Stimulated activated CD4-positive, alpha-beta T cell treated with anti-CD3 and anti-CD28 coated beads, Interleukin-12 subunit alpha, Interleukin-12 subunit beta, amount 100 ng/mL, for 4 hours (primary cell): ENCODE measurements around the gene SAMD4A.
A peak's percentile ranks its signal among the peaks of the same experiment; 100 is the strongest.
"Not testable (repeated sequence)": the region's sequence is repeated elsewhere in the genome, so short reads cannot be mapped to it uniquely, and the experiment has no call there.

Experiments
- DNase-seq: peaks from one replicate; pipeline ENCODE4 v3.0.0-alpha.2; 2020

The SAMD4A gene

DNA sequence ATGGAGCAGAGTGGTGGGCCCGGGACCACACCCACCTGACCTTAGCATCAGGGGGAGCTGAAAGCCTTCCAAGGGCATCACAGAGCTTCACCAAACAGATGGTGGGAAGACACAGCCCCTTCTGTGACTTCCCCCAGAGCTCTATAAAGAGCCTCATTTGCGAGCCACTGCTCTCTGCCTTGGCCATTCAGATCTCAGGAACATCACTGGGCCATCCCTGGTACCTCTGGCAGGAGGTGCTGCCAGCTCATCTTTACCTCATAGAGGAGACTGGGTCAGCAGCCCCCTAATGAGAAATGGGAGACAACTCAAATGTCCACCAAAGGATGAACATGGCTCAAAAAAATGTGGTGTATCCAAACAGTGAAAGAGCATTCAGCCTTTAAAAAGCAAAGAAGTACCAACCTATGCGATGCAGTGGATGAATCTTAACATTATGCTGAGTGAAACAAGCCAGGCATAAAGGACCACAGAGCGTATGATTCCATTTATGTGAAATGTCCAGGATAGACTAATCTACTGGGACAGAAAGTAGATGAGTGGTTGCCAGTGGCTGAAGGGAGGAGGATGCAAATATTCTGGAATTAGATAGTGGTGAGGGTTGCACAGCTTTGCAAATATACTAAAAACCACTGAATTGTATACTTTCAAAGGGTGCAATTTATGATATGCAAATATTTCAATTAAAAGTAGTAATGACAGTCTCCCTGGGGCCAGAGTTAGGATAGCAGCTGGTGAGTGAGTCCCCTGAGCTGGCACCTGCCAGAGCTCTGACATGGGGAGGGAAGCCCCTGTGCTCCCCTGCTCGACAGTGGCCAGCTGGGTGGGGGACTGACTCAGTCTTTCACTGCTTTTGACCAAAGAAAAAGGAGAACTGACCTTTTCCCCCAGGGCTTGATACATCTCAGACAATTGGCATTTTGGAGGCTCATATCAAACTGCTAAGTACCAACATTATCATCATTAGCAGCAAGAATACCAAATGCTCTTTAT is 219.1 kb downstream of the SAMD4A start:
- DNase-seq: no peak

DNA sequence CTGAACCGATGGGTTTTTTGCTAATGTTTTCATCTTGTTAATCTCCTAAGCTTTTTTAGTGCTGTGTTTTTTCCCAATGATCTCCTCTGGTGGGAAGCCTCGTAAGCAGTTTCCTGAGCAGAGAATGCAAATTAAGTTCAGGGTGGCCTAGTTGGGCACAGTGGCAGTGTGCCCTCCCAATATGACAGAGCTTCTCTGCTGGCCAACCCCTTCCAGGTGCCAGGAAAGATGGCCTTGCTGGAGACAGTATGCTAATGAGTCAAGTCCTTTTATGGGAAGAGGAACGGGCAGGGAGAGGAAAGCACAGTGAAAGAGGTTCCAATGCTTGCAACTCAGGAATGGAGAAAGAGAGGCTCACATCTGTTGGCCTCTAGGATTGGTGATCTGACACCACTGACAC is 219.9 kb downstream of the SAMD4A start:
- DNase-seq: no peak

DNA sequence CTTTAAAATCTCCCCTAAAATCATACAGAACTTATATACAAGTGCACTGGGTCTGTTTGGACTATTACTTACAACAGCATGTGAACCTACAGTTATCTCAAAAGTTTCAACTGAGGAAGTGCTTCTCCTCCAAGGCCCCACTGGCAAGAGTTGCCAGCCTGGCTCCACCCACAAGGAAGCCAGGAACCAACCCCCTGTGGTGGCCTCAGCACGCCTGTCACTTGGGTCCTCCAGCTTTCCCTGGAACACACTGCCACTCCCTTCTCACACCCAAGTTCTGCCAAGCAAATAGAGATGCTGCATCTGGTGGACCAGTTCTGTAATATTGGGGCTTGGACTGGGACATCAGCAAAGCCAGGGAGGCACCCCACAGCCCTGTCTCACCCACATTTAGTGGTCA is 220.3 kb downstream of the SAMD4A start:
- DNase-seq: no peak

DNA sequence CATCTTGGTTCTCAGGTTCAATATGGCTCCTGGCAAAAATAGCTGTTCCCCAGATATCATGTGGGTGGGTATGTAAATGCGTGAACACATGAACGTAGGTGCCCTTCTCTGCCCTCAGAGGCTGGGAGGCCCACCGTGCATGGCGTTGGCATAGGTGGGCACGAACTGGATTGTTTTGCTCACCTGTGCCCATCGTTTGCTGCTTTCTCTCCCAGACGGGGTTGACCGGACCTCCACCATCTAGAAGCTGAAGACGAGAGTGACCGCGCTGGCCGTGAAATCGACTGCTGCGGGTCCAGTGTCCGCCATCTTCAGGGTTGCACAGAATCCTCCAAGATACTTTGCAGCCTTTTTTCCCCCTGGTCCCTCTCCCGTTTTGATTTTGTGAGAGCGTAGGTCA is 221.8 kb downstream of the SAMD4A start:
- no peak for DNase-seq

DNA sequence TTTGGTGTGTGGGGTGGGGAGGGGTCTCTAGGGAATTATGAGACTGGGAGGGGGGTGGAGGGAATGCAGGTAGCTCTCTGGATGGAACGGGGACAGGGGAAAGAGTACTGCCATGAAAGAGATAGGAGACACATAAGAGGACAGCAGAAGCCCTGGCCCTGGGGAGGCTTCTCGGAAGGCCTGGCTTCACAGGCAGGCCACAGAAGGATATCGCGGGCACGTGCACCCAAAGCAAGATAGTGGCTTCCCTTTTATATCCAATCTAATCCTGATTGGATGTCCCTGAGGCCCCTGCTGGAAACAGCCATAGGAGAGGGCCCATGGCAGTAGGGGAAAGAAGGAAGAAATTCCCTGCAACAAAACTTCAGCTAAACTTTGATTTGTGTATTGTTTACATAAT is 222.2 kb downstream of the SAMD4A start:
- DNase-seq: no peak

DNA sequence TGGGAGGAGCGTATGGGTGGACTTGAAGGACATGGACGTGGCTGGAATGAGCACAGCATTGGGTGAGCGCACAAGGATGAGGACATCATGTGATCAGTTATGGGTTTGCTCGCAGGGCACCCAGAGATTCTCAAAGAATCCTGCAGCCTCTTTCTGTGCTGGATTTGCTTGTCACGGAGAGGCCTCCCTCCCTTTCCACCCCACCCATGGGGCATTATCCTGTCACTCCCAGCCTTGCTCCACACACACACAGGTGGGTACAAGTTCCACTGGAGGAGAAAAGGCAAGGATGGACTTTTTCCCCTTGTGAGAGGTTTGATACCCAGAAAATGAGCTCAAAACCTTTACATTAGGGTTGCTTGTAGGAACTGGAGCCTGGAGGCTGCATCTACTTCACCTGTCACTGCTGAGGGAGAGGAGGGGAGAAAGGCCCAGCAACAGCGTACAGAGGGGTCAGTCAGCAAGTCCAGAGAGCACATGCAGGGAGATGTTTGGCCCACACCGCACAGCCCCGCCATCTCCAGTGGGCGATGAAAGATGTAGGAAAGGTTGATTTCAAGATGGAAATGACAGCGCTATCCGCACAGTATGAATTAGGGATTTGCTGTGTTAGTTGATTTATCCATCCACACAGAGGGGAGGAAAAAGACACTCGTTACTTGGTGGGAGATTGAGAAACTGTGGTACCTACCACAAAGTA is 223.0 kb downstream of the SAMD4A start:
- no peak for DNase-seq

DNA sequence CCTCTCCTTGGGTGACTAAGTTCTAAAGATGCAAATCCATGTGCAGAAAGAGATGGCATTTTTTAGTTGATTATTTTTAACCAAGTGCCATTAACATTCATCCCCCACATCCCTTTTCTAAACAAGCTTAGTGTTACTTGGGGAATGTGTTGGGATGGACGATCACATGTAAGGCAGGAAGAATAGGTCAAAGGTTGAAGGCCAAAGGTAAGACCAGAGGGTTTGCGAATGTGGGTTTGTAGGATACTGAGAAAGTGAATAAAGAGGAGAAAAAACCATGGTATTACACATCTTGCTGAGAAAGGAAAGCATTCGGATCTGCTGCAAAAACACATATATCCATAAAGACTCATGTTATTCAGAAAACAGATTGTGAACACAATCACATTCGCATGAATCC is 224.1 kb downstream of the SAMD4A start:
- no peak for DNase-seq

DNA sequence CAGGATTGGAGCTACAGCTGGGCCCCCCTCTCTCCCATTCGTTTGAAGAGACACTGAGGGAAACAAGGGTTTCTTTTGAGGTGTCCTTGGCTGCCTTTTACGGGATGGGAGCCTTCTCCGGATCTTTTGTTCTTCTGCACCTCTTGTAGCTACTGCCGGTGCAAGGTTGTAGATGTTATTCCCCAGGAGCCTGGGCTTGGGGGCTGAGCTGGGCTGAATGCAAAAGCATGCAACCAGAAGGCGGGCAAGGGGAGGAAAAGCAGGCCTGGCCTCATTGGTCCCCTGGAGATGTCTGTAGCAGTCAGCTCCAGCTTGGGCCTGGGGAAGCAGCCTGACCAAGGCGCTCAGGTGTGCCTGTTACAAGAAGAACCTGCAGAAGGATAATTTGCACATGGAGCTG is 225.4 kb downstream of the SAMD4A start:
- DNase-seq: no peak

DNA sequence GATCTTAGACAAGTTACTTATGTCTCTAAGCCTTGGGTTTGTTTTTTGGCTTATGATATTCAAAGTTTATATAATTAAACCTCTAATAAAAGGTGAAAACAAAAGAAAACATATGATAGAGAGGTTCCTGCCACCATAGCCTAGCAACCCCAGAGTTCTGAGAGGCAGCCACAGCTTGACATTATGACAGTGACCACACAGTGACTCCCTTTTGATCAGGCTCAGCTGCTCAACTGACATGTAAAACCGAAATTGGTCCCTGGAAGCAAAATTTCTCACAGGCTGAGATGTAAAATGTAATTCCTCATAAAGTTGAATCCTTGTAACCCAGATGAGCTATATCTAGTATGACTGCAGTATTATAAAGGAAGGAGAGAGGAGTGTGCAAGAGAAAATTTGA is 227.2 kb downstream of the SAMD4A start:
- DNase-seq: no peak

DNA sequence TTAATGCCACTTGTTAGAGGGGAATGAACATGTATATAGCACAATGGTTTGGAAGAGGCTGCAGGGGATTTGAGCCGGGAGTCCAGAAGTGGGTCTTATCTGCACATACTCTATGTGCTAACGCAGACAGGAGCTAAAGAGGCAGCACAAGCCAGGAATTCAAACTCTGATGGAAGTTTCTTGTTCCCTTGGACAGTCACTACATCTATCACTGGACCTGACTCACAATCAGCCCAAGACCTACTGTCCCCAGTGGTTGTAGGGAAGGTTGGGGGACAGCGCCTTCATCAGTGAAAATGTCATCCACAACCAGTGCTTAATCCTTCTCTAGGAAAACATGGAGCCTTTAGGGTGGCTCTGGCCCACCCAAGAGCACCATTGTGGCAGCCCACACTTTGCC is 227.9 kb downstream of the SAMD4A start:
- DNase-seq: no peak

DNA sequence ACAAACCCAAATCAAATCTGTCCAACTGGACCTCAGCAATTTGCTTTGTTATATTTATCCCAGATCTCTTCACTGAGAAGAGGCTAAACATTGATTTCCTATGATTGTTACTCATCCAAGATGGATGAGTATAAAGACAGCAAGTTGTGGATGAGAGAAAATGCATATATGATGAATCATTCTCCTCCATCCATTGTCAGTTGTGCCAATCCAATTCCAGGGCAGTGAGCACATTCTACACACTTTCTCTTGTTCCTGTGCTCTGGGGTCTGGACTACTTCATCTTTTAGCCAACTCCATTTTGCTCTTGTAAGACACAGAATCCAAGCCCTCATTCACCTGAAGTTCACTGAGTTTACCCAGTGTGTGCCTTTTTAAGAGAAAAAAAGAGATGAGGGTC is 230.0 kb downstream of the SAMD4A start:
- DNase-seq: no peak

DNA sequence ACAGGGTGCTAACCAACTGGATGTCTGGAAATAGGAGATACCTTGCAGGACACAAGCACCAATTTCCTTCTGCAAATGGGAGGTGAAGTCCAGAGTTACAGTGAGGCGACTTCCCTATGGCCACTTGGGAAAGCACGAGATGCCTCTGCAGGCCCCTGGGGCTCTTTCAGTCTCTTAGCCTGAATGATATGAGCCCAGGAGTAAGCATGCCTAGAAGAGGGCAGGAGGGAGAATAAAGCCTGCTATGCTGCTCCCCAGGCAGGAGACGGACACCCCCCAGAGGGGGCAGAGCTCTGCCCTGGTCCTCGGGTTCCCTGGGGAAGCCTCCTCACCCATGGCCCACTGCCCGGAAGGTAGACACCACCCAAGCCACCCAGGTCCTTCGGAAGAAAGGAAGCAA is 230.6 kb downstream of the SAMD4A start:
- no peak for DNase-seq

DNA sequence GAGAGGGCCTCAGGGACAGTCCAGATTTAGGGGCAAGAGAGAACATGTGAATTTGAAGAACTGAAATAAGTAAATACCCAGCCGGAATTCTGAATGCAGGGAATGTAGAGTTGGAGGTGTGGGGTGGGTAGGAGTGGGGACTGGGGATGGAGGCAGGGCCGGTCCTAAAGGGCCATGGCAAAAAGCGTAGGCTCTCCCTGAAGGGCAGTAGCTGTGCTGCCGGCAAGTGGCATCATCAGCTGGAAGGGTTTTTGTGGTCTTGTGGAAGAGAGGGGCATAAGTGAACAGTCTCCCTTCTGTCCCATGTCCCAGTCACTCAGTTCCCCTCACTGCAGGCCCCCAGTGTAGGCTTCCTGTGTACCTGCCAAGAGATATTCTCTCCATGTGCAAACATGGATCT is 231.1 kb downstream of the SAMD4A start:
- DNase-seq: no peak

DNA sequence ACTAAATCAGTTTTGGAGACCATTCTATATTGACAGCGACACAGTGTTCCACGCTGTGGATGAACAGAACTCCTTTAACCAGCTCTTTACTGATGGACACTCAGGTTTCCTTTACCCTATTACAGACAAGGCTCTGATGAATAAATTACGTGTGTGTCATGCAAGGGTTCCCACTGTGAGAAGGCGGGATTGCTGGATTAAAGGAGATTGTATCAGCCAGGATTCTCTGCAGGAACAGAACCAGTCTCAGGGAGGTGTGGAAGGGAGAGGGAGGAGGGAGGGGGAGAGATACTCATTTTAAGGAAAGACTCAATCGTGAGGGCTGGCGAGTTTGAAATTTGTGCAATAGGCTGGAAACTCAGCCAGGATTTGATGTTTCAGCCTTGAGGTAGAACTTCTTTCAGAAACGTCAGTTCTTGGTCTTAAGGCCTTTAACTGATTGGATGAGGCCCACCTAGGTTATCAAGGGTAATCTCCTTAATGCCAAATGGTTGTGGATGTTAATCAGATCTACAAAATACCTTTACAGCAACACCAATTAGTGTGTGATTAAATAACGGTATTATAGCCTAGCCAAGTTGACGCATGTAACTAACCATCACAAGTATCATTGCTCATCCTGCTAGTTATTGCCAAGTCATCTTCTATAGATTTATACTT is 231.7 kb downstream of the SAMD4A start:
- no peak for DNase-seq

DNA sequence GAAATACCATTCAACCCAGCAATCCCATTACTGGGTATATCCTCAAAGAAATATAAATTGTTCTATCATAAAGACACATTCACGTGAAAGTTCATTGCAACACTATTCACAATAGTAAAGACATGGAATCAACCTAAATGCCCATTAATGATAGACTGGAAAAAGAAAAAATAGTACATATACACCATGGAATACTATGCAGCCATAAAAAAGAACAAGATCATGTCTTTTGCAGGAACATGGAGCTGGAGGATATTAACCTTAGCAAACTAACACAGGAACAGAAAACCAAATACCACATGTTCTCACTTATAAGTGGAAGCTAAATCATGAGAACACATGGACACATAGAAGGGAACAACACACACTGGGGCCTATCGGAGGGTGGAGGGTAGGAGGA is 234.6 kb downstream of the SAMD4A start:
- not testable (repeated sequence) for DNase-seq

DNA sequence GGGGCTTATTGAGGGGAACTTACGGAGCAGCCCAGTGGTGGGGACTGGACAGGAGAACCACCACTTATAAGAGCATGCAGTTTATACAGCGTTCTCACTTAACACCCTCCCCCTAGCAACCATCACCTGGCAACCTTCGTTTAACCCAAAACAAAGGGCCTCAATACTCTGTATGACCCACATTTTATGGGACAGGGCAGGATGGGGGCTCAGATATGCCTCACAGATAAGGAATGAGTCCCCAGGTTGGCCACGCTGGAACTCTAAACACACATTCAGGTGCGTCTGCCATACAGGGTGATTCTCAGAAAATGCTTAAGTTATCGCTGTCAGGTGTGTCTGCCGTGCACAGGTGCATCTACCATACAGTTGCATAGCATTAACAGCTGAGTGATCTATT is 236.5 kb downstream of the SAMD4A start:
- DNase-seq: no peak

DNA sequence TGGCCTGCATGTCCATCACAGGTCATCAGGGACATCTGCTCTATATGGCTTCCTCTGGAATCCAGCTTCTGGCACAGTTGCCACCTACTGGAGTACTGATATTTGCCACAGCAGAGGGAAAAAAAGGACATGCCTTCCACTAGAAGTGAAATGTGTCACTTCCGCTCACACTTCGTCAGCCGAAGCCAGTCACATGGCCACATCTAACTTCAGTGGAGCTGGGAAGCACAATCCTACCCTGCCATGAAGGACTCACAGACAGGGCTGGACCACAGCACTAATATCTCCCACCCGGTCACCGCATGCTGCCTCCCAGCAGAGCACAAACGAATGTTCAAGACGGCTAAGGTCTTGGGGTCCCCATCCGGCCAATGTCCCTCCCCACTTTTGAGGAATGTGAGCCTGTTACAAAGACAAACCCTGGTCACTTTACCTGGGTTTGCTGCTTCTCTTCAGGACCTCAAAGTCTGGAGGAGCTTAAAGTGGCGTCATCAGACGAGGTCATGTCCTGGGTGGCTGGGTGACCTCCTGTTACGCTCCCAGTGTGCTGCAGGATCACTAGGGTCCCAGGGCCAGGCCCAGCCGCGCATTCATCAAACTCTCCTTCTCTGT is 237.1 kb downstream of the SAMD4A start:
- DNase-seq: no peak

DNA sequence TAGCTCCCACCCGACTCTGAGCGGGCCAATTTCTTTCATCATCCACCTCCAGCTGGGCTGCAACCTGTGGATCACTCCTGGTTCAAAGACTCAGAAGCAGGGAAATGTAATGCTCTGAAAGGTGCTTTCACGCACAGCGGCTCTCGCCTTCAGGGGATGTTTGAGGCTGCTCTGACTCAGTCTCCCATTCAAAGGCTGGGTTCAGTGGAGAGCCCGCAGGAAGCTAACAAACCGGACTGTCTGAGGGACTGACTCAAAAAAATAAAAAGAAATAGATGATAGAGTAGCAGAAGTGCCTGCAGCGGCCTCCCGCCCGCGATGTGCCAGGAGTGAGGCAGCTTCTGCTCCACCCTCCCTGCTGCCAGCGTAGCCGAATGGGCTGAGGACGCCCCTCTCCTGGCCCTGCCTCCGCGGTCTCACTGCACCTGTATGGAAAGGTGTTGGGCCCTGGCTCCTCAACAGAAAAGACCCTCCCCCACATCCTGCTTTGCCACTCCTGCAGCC is 237.7 kb downstream of the SAMD4A start:
- DNase-seq: no peak

DNA sequence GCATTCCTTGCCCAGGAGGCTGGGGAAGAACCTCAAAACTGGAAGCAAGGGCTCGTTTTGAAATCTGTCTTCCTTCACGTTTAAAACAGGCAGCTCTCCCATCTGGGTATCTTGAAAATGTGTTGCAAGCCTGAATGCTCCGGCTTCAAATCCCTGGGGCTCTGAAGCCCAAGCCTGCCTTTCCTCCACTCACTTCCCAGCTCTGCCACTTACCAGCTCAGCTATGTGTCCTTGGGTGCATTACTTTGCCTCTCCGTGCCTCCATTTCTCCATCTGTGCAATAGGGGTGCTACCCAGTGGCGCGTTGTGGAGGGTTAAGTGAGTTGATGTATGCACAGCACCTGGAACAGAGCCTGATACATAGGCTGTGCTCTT is 238.1 kb downstream of the SAMD4A start:
- DNase-seq: no peak

DNA sequence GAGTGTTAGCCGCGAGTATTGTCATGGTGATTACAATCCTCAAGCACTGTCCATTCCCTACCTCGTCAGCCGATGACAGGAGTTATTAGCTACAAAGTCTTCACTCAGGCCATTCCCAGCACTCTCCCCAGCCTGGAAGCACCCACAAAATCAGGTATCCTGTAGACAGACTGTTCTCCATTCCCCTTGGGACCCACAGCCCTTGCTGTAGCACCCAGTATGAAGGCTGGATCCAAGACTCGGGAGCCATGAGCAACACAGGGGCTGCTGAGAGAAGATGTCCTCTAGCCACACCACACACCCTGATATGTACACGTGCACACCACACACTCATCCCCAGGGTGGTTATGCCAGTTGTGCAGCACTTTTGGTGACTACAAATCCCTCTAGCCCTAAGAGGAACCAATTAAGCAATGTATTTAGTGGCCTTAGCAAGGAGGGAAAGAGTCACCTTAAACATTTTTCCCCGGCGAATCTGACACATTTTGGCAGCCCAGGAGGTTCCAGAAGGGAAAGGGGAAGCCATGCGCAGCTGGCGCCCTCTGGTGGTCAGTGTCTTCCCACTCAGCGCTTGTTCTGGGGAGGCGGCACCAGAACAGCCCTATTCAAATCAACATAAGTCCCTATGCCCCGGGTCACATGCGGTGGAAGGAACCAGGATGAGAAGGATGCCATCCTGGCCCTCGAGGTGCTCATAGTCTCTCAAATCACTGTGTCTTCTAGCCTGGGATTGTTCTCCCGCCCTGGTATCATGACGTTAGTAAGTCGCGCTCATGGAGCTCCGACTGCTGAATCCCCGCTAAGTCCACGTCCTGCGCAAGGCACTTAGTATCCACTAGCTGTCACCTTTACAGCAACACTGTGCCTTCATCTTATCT is 238.8 kb downstream of the SAMD4A start:
- peak; percentile 76 for DNase-seq

DNA sequence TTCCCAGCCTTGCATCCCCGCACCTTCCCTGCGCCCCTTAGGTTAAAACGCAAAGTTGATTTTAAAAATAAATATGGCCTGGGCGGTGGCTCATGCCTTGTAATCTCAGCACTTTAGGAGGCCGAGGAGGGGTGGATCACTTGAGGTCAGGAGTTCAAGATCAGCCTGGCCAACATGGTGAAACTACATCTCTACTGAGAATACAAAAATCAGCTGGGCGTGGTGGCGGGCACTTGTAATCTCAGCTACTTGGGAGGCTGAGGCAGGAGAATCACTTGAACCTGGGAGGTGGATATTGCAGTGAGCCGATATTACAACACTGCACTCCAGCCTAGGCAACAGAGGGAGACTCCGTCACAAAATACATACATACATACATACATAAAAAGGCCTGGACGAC is 239.7 kb downstream of the SAMD4A start:
- DNase-seq: no peak

DNA sequence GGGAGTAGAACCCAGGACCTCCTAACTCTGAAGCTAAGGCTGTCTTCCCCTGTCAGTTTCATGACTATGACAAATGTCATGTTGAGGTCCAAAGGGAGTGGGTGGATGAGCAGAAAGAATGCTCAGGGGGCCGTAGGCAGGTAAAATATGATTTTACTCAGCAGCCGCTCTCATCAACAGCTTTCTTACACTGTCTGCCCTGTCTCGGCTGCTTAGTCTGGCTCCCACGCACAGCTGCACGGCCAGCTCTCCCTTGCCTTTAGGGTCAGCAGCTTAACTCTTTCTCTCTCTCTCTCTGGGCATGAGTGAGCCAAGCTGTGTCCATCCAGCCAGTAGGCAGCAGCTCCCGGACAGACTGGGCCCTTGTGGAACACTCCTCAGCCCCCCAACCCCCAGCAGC is 240.5 kb downstream of the SAMD4A start:
- DNase-seq: no peak
